Stimulated activated CD4-positive, alpha-beta T cell treated with anti-CD3 and anti-CD28 coated beads, Interleukin-15, amount 100 ng/mL, for 48 hours (primary cell): ENCODE data around the gene SDK2.

Experiments used
- DNase-seq, 2 donors: peaks; one replicate each; pipeline ENCODE4 v3.0.0-alpha.2; 2020; ENCODE audit warnings: low read depth in 2 of 2

The SDK2 gene

GRCh38 chr17:73653810-73654209, 9.6 kb upstream of the SDK2 start:
- no peak for DNase-seq

DNA sequence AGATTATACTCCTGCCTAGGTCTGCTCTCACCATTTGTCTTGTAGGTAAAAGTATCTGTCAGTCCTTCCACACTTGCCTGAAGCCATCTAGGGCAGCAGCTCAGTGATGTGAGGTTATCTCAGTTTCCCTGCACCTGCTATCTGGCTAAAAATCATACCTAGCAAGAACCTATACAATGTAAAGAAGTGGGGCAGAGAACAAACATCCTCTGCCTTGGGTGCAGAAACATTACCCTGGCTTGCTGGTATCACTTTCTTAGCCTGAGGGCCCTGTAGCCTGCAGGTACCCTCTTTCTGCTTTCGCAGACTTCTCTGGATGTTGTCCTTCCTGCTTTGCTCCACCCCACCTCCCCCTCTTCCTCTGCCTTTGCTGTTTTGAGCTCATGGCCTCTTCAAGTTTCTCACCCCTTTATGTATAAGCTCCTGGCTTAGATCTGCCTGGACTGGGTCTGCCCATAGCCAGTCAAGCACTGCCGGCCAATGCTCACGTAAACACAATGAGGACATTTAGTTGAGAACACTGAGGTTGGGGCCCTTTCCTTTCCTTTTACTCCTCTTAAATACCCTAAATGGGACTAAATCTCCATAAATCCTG, 8.7 kb upstream of the SDK2 start:
- no peak for DNase-seq

- no peak for DNase-seq
Measured at GRCh38 chr17:73650617-73651200, 6.5 kb upstream of the SDK2 start.

GRCh38 chr17:73650140-73650539, 5.9 kb upstream of the SDK2 start:
- no peak for DNase-seq

DNA sequence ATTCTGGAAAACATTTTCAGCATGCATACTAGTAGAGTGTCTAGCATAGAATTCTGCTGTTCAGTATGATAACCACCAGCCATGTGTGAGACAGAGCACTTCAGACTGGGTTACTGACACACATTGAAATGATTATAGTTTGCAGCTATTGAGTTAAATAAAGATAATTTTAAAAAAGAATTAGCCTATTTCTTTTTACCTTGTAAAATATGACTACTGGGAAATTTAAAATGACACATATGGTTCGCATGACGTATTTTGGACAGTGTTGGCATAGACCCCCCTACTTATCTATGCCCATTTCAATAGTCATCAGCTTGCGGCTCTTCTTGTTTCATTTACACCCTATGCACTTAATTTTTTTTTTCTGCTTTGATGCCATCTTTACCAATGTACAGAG, 4.7 kb upstream of the SDK2 start:
- no peak for DNase-seq

GRCh38 chr17:73648543-73648820, 4.2 kb upstream of the SDK2 start:
- DNase-seq = no peak

DNA sequence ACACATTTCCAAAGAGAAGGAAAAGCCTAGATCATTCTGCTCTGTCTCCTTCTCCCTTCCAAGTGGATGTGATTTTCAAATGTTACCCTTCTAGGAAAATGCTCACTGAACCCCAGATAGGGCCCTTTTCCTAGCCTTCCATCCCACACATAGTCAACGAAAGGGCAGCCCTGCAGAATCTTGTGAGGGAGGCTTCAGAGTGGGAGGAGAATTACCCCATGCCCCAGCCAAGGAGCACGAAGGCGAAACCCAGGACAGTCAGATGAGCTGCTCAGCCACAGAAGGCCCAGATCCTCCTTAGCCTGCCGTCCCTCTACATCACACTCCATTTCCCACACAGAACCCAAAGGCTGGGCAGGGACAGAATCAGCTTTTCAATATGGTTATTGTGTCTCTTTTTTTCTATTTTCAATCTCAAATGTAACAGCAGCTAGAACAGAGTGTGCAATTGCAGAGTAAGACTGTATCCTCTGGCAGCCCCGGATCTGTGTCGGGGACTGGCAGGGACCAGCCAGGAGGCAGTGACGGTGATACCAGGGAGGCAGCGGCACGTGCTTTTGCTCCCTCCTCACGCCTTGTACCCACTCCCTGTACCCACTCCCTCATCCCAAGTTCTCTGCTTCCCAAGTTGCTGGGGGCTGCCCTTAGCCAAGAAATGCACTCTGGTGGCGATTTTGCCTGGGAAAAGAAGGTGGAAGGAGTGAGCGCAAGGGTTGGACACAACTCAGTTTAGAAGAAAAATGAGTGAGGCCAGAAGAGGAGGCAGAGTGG, 3.7 kb upstream of the SDK2 start:
- no peak for DNase-seq

GRCh38 chr17:73647301-73647695, 3.1 kb upstream of the SDK2 start:
- DNase-seq = no peak

- no peak for DNase-seq
Measured at GRCh38 chr17:73646409-73647300, 2.4 kb upstream of the SDK2 start.

GRCh38 chr17:73645050-73645871, 1.0 kb upstream of the SDK2 start:
- no peak for DNase-seq

DNA sequence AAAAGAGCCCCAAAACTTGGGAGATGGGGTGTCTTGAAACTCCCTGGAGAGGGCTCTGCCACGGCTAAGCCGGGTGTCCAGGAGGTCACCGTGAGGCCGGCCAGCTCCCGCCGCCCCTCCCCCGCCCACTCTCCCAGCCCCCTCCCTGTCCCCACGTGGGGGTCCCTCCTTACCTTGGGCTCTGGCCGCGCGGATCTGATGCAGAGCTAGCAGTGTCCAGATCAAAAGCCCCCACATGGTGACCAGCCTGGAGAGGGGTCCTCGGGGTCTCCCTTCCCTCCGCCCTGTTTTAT, 447 bp downstream of the SDK2 start:
- no peak for DNase-seq

DNA sequence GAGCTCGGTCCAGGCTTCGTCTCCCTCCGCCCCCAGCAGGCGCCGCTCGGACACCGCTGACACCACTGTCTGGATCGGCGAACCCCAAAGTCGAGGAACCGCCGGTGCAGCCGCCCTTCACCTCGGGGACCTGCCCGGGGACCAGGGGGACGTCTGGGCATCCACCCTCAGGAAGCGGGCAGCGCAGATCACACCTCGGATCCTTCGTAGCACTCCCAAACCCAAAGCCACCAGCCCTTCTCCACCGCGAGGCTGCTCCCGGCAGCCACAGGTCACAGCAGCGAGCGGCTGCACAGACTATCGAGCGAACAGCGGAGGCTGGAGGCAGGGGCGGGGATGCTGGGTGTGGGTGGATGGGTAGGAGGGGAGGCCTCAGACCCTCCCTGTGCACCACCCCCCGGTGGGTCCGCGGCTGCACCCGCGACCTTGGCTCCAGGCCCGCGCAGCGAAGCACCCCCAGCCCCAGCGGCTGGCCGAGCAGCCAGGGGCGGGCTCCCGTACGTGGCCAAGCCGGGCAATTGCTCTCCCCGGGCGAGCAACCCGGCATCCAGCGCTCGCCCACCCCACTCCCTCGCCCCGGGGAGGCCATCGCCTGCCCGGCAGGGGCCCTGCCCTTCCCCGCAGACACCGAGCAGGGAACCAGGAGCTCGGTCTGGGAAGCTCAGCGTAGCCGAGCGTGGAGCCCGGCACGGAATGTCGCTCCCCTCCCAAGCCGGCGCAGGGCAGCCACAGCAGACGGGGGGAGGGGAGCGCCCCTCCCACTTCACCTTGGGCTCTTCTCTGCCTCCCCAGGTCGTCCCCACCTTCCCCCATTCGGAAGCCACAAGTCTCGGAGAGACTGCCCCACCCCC, 1.0 kb downstream of the SDK2 start:
- no peak for DNase-seq

DNA sequence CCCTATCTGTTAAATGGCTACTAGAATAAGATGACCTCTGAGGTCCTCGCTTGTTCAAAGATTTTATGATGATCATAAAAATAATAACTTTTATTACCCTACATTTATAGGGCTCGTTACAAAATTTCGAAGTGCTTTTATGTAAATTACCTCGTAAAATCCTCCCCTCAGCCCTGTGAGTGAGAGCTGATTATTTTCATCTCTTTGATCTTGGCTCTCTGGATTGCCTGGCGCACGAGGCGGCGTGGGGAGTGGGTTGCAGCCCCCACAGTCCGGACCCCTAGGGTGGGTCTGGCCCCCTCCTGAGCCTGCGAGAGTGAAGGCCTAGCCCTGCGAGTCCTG, 1.6 kb downstream of the SDK2 start:
- no peak for DNase-seq

DNA sequence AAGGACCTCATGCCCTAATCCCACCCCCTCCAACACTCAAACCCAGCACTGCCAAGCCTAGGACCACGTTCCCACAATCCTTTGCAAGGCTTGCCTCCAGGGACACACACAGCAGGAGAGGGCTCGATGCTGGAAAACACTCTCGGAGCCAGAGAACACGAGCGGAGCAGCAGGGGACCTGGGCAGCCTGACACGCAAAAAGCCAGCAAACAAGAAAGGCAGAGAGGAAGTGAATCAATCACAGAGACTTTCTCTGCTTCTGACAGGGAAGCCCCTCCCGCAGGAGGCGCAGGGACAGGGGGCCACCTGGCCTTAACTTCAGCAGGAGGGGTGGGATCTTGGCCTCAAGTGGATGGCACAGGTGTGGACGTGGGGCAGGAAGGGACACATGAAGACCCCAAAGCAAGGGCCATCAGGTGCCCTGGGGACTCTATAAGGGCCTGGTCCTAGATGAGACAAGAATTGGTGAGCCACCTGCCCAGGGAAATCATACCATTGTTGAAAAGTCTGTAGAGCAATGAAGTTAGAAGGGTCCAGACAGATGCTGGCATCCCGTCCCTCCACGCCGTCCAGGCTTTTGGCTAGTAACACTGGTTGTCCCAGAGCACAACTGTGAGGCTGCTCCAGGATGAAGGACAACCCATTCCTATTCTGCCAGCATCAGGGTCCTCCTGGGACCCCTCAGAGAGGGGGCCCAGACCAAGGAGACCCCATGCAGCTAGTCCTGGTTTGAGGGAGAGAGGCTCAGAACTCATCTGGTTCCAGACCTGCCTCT, 2.2 kb downstream of the SDK2 start:
- DNase-seq = no peak

- no peak for DNase-seq
Measured at GRCh38 chr17:73640691-73641090, 3.6 kb downstream of the SDK2 start.

GRCh38 chr17:73639932-73640331, 4.3 kb downstream of the SDK2 start:
- no peak for DNase-seq

- DNase-seq = no peak
Measured at GRCh38 chr17:73639322-73639721, 4.9 kb downstream of the SDK2 start.

GRCh38 chr17:73638556-73638955, 5.7 kb downstream of the SDK2 start:
- no peak for DNase-seq

GRCh38 chr17:73637866-73638265, 6.4 kb downstream of the SDK2 start:
- no peak for DNase-seq

DNA sequence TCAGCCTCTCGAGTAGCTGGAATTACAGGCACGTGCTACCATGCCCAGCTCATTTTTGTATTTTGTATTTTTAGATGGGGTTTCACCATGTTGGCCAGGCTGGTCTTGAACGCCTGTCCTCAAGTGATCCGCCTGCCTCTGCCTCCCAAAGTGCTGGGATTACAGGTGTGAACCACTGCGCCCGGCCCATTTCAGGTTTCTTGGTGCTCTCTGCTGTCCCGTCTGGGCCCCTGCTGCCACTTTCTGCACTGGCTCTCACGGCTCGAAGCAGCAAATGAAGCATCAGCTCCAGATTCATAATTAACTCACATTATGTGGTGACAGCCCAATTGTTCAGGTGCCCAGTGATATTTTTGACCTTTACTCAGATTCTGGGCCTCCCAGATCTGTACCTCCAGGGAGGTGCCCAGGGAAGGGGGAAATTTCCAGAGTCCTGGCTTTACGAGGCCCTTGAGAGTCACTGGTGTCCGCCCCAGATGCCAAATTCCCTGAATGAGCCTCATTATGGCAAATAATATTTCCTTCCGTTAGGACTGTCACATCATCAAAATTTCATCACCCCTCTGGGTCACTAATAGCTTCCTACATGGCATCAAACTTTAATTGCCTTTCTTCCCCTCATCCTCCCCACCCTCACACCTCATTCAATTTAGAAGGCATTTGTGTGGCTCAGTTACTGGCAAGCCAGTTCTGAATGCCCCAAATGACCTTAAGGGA, 9.0 kb downstream of the SDK2 start:
- DNase-seq = no peak
